Measurements from ENCODE around the gene TMCC3. TPM values are rescaled to one million over a fixed set of nuclear protein-coding genes. Genes with fewer than 3 reads are reported as not detected.

The TMCC3 gene
- total RNA-seq, 1 donor from 2014 or later: 11.5 TPM

GRCh38 chr12:94588346-94588745, 62.0 kb downstream of the TMCC3 start:
- intact Hi-C loops (cut with DNase I): no loop called here
- Histone ChIP-seq H3K9me3 (no peaks in the 10 kb centered on the region), H3K27ac (peak overlapping the region; percentile 50), H3K4me1 (peaks cover 51% of the 10 kb centered on the region), H3K4me3 (no peak overlapping the region), H3K36me3 (no peaks in the 10 kb centered on the region), H3K27me3 (no peaks in the 10 kb centered on the region)
- no peak for DNase-seq (ENCODE audit: extremely low spot score in 2 of 2)
- TF ChIP-seq POLR2A (IDR thresholded peaks at IDR 0.05): no peak
- TF ChIP-seq, protein P1, sequence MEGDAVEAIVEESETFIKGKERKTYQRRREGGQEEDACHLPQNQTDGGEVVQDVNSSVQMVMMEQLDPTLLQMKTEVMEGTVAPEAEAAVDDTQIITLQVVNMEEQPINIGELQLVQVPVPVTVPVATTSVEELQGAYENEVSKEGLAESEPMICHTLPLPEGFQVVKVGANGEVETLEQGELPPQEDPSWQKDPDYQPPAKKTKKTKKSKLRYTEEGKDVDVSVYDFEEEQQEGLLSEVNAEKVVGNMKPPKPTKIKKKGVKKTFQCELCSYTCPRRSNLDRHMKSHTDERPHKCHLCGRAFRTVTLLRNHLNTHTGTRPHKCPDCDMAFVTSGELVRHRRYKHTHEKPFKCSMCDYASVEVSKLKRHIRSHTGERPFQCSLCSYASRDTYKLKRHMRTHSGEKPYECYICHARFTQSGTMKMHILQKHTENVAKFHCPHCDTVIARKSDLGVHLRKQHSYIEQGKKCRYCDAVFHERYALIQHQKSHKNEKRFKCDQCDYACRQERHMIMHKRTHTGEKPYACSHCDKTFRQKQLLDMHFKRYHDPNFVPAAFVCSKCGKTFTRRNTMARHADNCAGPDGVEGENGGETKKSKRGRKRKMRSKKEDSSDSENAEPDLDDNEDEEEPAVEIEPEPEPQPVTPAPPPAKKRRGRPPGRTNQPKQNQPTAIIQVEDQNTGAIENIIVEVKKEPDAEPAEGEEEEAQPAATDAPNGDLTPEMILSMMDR (IDR thresholded peaks at IDR 0.05): no peak
- no peak for TF ChIP-seq POLR2AphosphoS5 (IDR thresholded peaks at IDR 0.05; ENCODE audit: insufficient read depth in 1 of 2, low read depth in 1 of 2)

- Histone ChIP-seq H3K4me1 (peaks cover 51% of the 10 kb centered on the region), H3K27me3 (no peaks in the 10 kb centered on the region), H3K27ac (peak overlapping the region; percentile 50), H3K36me3 (no peaks in the 10 kb centered on the region), H3K9me3 (no peaks in the 10 kb centered on the region), H3K4me3 (no peak overlapping the region)
- intact Hi-C loops (cut with DNase I): no loop called here
- no peak for DNase-seq (ENCODE audit: extremely low spot score in 2 of 2)
- TF ChIP-seq, protein P1 (IDR thresholded peaks at IDR 0.05): no peak
- TF ChIP-seq POLR2A (IDR thresholded peaks at IDR 0.05): no peak
- peak in 1 of 2 donors; percentile 78 for TF ChIP-seq POLR2AphosphoS5 (IDR thresholded peaks at IDR 0.05; ENCODE audit: insufficient read depth in 1 of 2, low read depth in 1 of 2)
These were observed 62.8 kb downstream of the TMCC3 start for GRCh38 chr12:94587266-94588241.

GRCh38 chr12:94586589-94587259, 63.6 kb downstream of the TMCC3 start:
- Histone ChIP-seq H3K27me3 (no peaks in the 10 kb centered on the region), H3K27ac (peak overlapping the region; percentile 17), H3K4me1 (peaks cover 51% of the 10 kb centered on the region), H3K36me3 (no peaks in the 10 kb centered on the region), H3K9me3 (no peaks in the 10 kb centered on the region), H3K4me3 (no peak overlapping the region)
- TF ChIP-seq, protein P1 (IDR thresholded peaks at IDR 0.05): no peak
- TF ChIP-seq POLR2AphosphoS5 (IDR thresholded peaks at IDR 0.05; ENCODE audit: insufficient read depth in 1 of 2, low read depth in 1 of 2) (no peak), POLR2A (IDR thresholded peaks at IDR 0.05) (no peak)
- intact Hi-C loops (cut with DNase I): no loop called here
- DNase-seq (ENCODE audit: extremely low spot score in 2 of 2): no peak

GRCh38 chr12:94585626-94586025, 64.7 kb downstream of the TMCC3 start:
- Histone ChIP-seq H3K27ac (no peak overlapping the region), H3K4me3 (no peak overlapping the region), H3K27me3 (no peaks in the 10 kb centered on the region), H3K9me3 (no peaks in the 10 kb centered on the region), H3K36me3 (no peaks in the 10 kb centered on the region), H3K4me1 (peaks cover 42% of the 10 kb centered on the region)
- intact Hi-C loops (cut with DNase I): no loop called here
- no peak for TF ChIP-seq POLR2A (IDR thresholded peaks at IDR 0.05)
- TF ChIP-seq, protein P1 (IDR thresholded peaks at IDR 0.05): no peak
- TF ChIP-seq POLR2AphosphoS5 (IDR thresholded peaks at IDR 0.05; ENCODE audit: insufficient read depth in 1 of 2, low read depth in 1 of 2): no peak
- DNase-seq (ENCODE audit: extremely low spot score in 2 of 2): no peak

All from vagina (tissue), 2 donors.